GM15510 (cell line): ENCODE measurements around the gene LY6G6D.

Experiments used
- POLR2A ChIP-seq: IDR thresholded peaks from 3 replicates; pipeline ENCODE4 v1.6.1; 2011; ENCODE audit warnings: borderline replicate concordance; ENCODE audit not compliant: insufficient read length; ENCODE audit errors: extremely low read depth

LY6G6D gene

GRCh38 chr6:31721351-31722020, 6.3 kb downstream of the LY6G6D start, which contains the start of gene LY6G6C:
Gene LY6G6C, minus strand, starts transcription at chr6:31721746. Its CDS starts 67 bp downstream, at chr6:31721679.
- no peak for TF ChIP-seq POLR2A

GRCh38 chr6:31722173-31722572, 7.0 kb downstream of the LY6G6D start:
- no peak for TF ChIP-seq POLR2A

- TF ChIP-seq POLR2A = no peak
These were observed 8.3 kb downstream of the LY6G6D start, which contains the start of gene MPIG6B for GRCh38 chr6:31723245-31723979. Gene MPIG6B, plus strand, starts transcription at chr6:31723373. Its CDS starts 11 bp downstream, at chr6:31723384.

GRCh38 chr6:31723980-31724691, 9.0 kb downstream of the LY6G6D start:
- no peak for TF ChIP-seq POLR2A

GRCh38 chr6:31725502-31726350, 10.6 kb downstream of the LY6G6D start:
- no peak for TF ChIP-seq POLR2A

- no peak for TF ChIP-seq POLR2A
These were observed 12.0 kb downstream of the LY6G6D start for GRCh38 chr6:31727034-31727716.

- TF ChIP-seq POLR2A = no peak
These were observed 12.8 kb downstream of the LY6G6D start for GRCh38 chr6:31727717-31728671.

- TF ChIP-seq POLR2A = no peak
These were observed 13.8 kb downstream of the LY6G6D start, which contains the start of gene DDAH2 for GRCh38 chr6:31728767-31729514. Gene DDAH2, minus strand, starts transcription at chr6:31729299. Its CDS starts 138 bp downstream, at chr6:31729161.

GRCh38 chr6:31729515-31729978, 14.4 kb downstream of the LY6G6D start:
- no peak for TF ChIP-seq POLR2A

- peak; percentile 47 for TF ChIP-seq POLR2A
These were observed 15.0 kb downstream of the LY6G6D start for GRCh38 chr6:31729979-31730630.

GRCh38 chr6:31730631-31731086, 15.5 kb downstream of the LY6G6D start:
- TF ChIP-seq POLR2A = no peak
